GM21381 (cell line): Measurements from ENCODE around the gene IL12A.

Experiments
- ATAC-seq: cut with Tn5 transposase; IDR thresholded peaks from one replicate; pipeline ENCODE4 v1.9.1; 2021; ENCODE audit warnings: mild to moderate bottlenecking, moderate library complexity; ENCODE audit not compliant: unreplicated experiment

IL12A gene

DNA sequence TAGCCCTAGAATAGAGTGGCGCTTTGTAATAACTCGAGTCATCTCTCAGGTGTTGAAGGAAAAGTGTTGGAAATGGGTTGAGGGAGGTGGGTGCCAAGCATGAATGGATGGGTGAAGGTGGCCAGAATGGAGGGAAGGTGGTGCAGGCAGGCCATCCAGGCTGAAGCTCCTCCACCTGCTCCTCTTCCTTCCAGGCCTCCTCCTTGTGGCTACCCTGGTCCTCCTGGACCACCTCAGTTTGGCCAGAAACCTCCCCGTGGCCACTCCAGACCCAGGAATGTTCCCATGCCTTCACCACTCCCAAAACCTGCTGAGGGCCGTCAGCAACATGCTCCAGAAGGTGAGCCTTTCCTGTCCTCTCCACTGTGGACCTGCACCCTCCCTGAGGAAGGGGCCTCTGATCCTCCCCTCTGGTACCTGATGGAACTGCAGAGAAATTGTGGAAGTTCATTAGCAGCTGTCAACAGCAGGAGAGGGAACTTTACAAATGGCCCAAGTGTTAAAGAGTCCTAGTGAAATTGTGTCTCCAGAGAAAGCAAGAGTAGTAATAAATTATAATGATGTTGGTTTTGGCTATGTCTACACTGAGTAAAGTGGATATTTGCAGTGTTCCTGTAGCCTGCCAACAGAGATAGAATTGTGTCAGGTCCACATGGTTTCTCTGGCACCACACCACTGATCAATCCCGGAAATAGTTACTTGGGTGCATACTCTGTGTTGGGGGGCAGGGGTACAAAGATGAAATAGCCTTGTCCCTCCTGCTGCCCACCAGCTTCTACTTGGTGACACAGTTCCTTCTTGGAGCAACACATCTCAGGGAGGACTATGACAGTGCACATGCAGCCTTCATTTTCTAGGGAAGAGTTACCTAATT, 1.6 kb downstream of the IL12A start:
- no peak for ATAC-seq

DNA sequence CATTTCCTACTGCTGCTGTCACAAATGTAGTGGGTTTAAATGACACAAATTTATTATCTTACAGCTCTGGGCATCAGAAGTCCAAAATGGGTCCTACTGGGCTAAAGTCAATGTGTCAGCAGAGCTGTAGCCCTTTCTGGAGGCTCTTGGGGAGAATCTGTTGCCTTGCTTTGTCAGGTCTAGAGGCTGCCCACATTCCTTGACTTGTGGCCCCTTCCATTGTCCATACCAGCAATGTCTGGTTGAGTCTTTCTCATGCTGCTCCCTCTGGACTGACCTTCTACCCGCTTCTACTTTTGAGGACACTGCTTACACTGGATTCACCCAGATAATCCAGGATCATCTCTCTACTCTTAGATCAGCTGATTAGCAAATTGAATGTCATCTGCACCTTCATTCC, 3.0 kb downstream of the IL12A start:
- ATAC-seq, result no peak

DNA sequence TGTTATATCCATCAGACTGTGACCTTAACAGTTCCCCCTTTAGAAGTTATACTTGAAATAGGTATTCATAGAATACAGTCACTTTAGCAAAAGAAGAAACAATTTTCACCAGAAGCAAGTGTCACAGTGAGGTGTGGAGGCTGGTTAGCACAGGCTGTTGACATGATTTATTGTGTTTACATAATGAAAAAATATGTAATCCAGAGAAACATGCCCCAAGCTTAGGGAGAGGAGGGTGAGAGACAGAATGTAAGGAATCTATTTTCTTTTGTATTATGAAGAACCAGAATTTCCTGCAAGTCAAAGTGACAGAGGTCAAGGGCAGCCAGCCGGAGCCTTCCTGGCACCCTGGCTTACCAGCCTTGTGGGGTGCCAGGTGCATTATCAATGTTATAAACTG, 4.0 kb downstream of the IL12A start:
- no peak for ATAC-seq

DNA sequence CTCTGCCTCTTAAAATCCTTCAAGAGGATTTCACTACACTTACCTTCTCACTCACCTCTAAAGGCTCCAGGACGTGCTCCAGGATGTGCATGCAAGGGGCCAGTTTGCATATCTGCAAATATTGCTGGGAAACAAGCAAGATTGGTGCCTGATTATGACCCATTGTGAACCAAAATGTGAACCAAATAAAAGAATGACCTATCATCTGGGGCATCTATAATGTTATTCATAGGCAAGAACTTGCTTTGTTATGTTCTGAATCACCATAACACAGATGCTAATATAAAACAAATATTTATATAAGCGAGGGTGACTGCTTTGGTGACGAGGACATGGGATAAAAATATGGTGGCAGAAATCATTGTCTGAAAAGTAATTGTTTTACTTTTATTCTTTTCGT, 5.5 kb downstream of the IL12A start:
- ATAC-seq, result no peak

DNA sequence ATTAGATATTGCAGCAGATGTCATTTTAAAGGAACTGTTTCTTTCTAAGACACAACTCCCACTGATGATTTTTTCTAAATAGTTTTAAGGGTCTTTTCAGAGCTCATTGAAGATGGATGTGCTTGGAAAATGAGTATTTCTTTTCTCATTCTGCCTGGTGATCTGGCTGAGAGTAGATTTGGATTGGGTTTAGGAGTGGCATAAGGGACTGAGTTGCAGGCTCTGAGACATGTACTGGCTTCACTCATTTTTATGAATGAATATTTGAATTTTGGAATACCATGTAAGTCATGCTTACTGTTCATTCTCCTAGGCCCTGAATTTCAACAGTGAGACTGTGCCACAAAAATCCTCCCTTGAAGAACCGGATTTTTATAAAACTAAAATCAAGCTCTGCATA, 6.5 kb downstream of the IL12A start:
- ATAC-seq, result no peak

DNA sequence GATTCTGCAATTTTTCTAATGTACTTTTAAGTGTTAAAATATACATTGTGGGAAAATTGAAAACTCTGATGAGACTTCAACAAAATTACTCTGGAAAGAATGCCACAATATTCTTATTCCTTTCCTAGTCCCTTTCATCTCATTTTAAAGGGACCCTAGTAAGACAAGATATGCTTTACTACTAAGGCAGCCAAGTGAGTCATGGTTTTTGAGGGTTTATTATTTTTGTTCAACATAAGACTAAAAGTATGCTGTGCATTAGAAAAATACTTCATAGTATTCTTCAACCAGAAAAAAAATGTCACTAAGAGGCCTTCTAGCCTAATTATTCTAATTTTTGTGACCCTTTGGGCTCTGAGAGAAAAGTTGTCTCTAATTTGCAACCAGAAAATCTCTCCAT, 7.4 kb downstream of the IL12A start:
- no peak for ATAC-seq

DNA sequence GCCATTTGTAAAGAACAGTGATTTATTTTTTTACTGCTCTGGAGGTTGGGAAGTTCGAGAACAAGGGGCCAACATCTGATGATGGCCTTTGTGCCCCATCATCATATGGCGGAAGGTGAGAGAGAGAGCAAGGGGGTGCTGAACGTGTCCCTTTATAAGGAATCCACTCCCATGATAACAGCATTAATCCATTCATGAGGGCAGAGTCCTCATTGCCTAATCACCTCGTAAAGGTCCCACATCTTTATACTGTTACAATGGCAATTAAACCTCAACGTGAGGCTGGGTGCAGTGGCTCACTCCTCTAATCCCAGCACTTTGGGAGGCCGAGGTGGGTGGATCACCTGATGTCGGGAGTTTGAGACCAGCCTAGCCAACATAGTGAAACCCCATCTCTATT, 8.3 kb downstream of the IL12A start:
- ATAC-seq, result no peak

DNA sequence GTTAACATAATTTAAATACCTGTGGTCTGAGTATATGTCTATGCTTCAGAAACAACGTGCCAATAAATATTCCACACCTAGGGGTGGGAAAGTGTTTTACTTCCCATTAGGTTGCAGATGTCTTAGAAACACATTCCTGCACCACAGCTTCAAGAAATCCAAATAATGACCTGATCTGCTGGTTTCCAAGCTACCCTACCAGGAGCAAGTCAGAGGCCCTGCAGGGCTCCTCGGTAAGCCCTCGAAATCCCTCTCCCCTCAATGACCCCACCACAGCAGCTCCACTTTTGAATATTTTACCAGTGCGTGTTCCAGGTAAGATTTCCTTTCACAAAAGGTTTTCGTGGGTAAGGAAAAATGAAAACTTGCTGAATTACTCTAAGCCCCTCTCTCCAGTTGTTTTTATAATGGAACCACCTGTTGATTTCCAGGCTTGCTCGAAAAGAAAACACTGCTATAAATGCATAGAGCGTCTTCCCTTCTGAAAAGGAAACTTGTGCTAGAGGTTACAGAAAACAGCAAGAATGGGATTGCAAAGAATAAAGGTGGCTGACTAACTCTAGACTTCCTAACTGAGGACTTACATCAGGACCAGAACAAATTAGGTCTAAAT, 12.6 kb downstream of the IL12A start:
- no peak for ATAC-seq

DNA sequence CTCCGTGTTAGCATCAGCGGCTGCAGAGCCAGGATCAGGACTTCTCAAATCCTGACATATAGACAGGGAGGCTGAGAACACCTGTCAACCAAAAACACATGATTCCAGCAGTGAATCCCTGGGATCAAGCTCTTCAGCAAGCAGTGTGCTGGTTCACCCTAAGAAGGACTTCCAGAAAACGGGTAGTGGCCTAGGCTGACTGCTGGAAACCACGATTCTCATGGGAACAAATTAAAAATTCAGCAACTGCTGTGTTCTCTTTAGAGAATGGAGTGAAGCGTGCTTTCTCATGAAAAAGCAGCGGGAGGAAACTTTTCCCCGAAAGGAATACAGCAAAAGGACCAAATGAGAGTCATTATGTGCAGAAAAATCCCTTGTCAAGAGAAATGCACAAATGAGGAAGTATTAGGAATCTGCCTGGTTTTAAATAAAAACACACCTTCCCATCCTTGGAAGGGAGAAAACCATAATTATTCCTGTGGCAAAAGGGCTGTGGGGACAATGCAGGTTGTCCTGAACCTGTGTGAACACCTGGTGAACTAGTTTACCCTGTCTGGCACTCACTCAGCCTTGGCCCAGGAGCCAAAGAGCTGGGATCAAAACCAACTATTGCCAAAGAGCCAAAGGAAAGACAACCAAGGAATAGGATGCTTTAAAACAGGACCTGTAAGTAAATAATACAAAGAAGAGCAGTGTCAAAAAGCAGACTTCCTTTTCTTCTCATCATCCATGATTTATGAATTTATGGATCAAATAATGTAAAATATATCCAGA, 13.4 kb downstream of the IL12A start:
- ATAC-seq, result no peak

DNA sequence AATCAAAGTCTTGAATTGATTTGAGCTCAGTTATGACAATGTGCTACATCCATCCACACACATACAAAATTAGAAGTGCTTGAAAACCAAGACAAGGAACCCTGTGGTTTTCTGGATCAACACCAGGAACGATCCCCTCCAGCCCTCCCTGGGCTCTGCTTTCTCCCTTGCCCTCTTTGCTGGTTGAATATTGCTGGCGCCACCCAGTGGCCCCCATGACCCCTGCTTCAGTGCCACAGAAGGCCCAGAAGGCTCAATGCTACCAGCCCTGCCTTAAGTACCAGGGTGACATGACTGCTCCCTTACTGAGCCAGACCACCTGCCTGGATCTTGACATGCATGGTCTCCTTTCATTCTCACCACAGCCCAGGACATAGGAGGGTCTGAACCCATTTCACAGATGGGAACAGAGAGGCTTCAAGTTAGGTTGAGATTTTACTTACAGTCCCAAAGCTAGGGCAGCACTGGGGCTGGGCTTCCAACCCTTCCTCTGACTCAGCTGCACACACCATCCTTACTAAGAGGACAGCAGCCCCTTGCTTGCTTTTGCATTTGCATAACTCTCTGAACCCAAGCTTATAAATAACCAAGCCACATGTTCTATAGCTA, 15.0 kb downstream of the IL12A start:
- peak; percentile 81 for ATAC-seq

DNA sequence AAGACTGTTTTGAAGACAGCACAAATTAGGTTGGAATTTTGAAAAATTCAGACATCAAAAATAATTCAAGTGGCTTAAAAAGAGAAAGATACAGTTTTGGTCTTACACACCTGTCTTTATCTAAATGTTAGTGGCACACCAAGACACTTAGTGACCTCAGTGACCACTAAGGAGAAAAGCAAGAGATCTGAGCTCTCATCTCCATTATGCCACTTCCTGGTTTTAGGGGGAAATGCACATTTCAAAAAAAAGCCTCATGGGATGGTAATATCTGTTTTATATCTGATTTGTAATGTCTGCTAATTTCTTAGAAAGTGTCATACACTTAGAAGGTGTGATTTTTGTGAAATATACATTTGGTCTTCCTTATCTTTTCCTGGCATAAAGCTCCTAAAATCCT, 16.4 kb downstream of the IL12A start:
- no peak for ATAC-seq

DNA sequence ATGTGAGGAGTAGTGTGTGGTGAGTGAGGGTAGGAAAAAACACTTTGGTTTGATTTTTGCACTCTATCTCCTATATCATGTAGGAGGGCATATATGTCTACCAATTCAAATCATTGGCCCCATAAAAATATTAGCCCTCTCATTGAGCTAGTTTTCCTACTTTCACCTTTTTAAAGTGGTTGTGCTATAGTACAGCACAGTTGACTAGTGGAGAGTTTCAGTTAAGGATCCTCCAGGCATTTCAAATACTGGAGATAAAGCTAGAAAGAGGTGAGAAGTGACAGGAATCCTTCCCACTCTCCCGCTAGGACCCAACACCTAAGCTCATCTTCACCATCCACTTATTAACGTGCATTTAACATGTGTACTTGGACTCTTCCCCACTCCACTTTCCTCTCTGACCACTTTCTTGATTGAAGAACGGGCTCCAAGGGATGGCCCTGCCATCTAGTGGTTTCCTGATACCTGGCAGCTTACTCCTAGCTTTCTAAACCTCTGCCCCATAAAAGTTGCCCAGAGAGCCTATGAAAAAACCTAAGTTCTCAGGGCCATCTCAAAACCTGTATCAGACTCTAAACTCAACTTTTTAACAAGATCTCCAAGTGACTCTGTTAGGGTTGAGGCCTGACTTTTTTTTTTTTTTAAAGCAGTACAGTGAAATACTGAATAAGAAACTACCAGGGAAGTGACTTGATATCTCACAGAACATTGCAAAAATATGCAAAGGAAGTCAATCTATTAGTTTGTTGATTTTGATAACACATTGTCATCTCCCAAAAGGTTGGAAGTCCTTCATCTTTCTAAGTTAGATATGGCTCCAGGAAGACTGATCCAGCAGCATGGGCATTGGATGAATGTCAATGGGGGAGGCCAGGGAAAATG, 17.9 kb downstream of the IL12A start:
- peak; percentile 40 for ATAC-seq

DNA sequence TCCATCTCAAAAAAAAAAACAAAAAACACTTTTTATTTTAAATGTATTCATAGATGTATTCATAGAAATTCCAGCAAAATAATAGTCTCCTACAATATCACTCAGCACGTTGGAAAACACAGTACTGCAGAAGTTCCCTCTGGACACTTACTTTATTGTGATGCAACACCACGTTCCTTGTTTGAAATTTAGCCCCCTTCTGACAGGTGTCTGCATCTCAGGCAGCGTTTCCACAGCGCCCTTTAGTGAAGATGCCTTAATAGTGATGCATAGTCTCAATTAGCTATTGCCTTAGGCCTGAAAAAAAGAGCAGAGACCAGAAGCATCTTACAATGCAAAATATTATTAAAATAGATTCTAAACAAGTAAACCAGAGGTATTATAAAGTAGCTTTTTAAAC, 20.3 kb downstream of the IL12A start:
- no peak for ATAC-seq

DNA sequence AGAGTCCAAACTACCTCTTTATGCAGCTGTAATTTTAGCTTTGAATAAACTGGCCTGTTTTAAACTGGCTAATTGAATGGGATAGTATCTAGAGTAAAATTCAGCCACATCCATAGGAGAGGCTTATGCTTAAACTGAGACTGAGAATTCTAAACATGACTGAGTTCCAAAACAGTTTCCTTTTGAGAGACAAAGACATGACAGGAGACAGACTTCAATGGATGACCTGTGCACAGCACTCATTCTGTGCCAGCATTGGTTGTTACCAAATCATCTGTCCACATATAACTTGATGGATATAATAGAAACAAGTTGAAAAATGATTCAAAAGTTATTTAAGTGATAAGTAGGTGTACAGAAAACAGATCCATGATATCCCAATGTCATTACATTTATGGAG, 20.9 kb downstream of the IL12A start:
- ATAC-seq, result no peak

DNA sequence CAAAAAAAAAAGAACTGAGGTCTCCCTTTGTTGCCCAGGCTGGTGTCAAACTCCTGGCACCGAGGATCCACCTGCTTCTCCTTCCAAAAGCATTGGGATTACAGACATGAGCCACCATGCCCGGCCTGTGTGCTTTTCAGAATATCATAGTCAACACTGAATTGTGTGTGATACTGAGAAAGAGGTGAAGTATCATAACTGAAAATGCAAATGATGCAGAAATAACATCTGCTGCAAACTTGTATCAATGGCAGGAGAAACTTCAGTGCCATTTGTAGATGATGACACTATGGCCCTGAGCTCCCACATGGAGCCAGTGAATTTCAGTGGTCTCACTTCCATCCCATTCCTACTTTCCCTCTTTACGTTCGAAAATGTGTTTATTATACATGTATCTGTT, 21.9 kb downstream of the IL12A start:
- ATAC-seq, result peak; percentile 64

DNA sequence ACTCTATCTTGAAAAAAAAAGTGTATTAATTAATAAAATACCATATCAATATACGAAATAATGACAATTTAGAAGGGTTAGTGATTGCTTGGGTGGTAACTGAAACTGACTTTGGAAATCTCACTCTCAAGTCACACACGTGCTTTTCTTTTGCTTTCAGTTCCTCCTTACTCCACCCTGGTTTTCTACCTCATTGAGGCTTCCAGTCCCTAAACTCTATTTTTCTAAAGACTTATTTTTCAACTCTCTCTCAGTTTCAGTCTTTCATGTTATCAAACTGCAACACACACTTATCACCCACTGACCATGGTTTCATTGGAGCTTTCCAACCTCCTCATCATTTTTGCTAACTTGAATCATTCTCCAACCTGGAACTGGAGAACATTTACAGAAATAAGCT, 23.5 kb downstream of the IL12A start:
- ATAC-seq, result peak; percentile 75

DNA sequence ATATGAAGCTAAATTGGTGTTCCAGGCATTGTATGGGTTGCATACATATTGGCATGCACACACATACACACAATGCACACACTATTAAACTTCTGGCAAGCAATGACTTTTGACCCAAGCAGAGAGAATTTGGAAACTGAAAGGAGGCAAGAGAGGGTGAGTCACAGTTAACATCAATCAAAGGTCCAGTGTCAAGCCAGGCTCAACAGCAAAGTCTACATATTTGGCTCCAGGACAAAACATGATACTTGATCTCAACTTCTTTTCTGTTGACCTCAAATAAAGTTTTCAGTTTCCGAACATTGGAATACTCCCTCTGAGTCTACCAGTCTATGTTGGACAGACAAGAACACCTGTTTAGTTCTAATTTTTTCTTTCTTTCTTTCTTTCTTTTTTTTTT, 28.3 kb downstream of the IL12A start:
- ATAC-seq, result no peak

DNA sequence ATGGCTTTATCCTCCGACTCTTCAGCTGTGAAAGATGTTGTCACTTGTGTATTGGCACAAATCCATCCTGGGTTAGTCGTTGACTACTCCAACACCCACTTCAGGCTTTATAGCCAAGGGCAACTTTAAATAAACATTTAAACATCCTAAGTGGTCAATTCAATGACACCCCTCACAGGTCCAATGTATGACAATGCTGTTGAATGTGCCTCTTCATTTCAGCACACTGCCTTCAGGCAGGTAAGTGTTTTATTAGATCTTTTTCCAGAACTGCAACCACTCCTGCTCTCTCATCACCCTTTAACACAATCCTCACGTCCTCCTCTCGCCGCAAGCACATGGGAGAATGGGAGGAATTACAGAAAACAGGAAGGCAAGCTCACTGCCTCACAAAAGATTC, 30.3 kb downstream of the IL12A start:
- no peak for ATAC-seq

DNA sequence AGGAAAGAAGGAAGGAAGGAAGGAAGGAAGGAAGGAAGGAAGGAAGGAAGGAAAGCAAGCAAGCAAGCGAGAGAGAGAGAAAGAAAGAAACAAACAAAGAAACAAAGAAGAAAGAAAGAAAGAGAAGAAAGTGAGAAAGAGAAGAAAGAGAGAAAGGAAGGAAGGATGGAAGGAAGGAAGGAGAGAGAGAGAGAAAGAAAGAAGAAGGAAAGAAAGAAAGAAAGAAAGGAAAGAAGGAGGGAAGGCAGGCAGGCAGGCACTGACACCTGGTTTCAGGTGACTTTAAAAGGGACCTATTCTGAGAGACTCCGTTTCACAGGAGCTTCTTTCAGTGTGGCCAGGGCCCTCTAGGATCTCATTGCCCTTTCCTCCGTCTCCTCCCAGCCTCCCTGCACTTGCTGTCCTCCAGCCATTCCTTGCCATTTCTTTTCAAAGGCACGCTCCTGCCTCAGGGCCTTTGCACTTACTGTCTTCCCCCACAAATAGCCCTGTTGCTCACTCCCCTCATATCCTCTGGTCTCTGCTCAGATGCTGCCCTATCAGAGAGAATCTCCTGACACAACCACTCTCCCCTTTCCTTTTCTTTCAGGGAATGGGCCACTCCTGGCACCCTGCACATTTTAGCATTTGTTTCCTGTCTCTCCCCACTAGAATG, 31.5 kb downstream of the IL12A start:
- no peak for ATAC-seq

DNA sequence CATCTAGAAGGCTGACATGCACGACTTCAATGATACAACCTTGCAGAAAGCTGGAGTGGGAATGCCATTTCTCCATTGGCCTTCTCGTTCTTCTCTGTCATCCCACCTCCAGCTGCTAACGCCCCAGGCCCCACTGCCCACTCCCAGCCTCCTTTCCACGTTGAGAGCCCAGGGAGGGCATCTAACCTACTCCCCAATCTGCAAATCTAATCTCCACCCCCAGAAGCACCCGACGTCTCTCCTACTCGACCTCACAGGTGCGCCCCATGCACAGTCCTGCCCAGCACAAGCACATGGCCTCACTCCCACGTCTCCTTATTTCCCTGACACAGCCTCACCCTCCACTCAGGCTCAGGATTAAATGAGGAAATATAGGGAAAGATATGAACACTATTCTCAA, 33.4 kb downstream of the IL12A start:
- ATAC-seq, result no peak
